Upper lobe of right lung (tissue), 1 donor: ENCODE data around the gene CTNNBL1. TPM values are rescaled to one million over a fixed set of nuclear protein-coding genes. Genes with fewer than 3 reads are reported as not detected.

Experiments used
- ATAC-seq: fragments of 200-7000 bp; cut with Tn5 transposase; one replicate; pipeline ENCODE4 v1.9.1; 2020; ENCODE audit warnings: mild to moderate bottlenecking, moderate library complexity
- DNase-seq: peaks from one replicate; pipeline ENCODE4 v3.0.0-alpha.2; 2020
- H3K27ac ChIP-seq: fragments of 200-600 bp; one replicate; pipeline ENCODE4 v1.8.0; 2022
- H3K27me3 ChIP-seq: fragments of 200-600 bp; one replicate; pipeline ENCODE4 v1.8.0; 2022; ENCODE audit warnings: mild to moderate bottlenecking
- H3K36me3 ChIP-seq: fragments of 200-600 bp; one replicate; pipeline ENCODE4 v1.8.0; 2022
- H3K4me1 ChIP-seq: fragments of 200-600 bp; one replicate; pipeline ENCODE4 v1.8.0; 2022
- H3K4me3 ChIP-seq: fragments of 200-600 bp; one replicate; pipeline ENCODE4 v1.8.0; 2022; ENCODE audit warnings: mild to moderate bottlenecking
- H3K9me3 ChIP-seq: fragments of 200-600 bp; one replicate; pipeline ENCODE4 v1.8.0; 2022
- CTCF ChIP-seq: fragments of 200-600 bp; IDR thresholded peaks from one replicate; pipeline ENCODE4 v1.8.0; 2022; ENCODE audit warnings: antibody characterized with exemption
- intact Hi-C: fragments of 100-400 bp; cut with DNase I; formaldehyde crosslinking; loops from one replicate; pipeline ENCODE4 v1.11.0; 2022
- total RNA-seq: library from RNA; stranded (reverse); fragmentation: NEBNext Ultra II Directional; extraction: Animal tissue kit (Norgen Biotek cat#: 25700); gene quantifications from one replicate; pipeline ENCODE4 v1.2.1, GENCODE V29; 2021
- donor health status: DM: no; HTN: yes; CAD: no; lungs with severe emphysema.

The CTNNBL1 gene
- total RNA-seq, 1 donor from 2014 or later: 52.8 TPM

GRCh38 chr20:37741570-37741969, 47.7 kb downstream of the CTNNBL1 start:
- no peaks in the 10 kb centered on the region for H3K4me1 ChIP-seq
- H3K27me3 ChIP-seq: no peaks in the 10 kb centered on the region
- H3K4me3 ChIP-seq: no peak overlapping the region
- H3K27ac ChIP-seq: no peak overlapping the region
- peaks cover 34% of the 10 kb centered on the region for H3K36me3 ChIP-seq
- ATAC-seq (no peak), DNase-seq (no peak)
- no peak for TF ChIP-seq CTCF
- H3K9me3 ChIP-seq: no peaks in the 10 kb centered on the region
- intact Hi-C loops: no loop called here

GRCh38 chr20:37742131-37742530, 48.3 kb downstream of the CTNNBL1 start:
- DNase-seq (no peak), ATAC-seq (no peak)
- H3K36me3 ChIP-seq: peaks cover 34% of the 10 kb centered on the region
- H3K4me1 ChIP-seq: no peaks in the 10 kb centered on the region
- intact Hi-C loops: no loop called here
- H3K4me3 ChIP-seq: no peak overlapping the region
- no peak overlapping the region for H3K27ac ChIP-seq
- TF ChIP-seq CTCF: no peak
- H3K27me3 ChIP-seq: no peaks in the 10 kb centered on the region
- no peaks in the 10 kb centered on the region for H3K9me3 ChIP-seq

- H3K4me3 ChIP-seq: no peak overlapping the region
- no peak overlapping the region for H3K27ac ChIP-seq
- intact Hi-C loops: no loop called here
- ATAC-seq (no peak), DNase-seq (no peak)
- H3K27me3 ChIP-seq: no peaks in the 10 kb centered on the region
- H3K36me3 ChIP-seq: peaks cover 35% of the 10 kb centered on the region
- H3K4me1 ChIP-seq: no peaks in the 10 kb centered on the region
- TF ChIP-seq CTCF: no peak
- no peaks in the 10 kb centered on the region for H3K9me3 ChIP-seq
These were observed 50.5 kb downstream of the CTNNBL1 start for GRCh38 chr20:37744347-37744746.

GRCh38 chr20:37745553-37745952, 51.7 kb downstream of the CTNNBL1 start:
- no peak overlapping the region for H3K27ac ChIP-seq
- no peak for TF ChIP-seq CTCF
- no peak for DNase-seq
- no peak for ATAC-seq
- intact Hi-C loops: no loop called here
- no peak overlapping the region for H3K4me3 ChIP-seq
- no peaks in the 10 kb centered on the region for H3K9me3 ChIP-seq
- H3K4me1 ChIP-seq: no peaks in the 10 kb centered on the region
- peaks cover 40% of the 10 kb centered on the region for H3K36me3 ChIP-seq
- no peaks in the 10 kb centered on the region for H3K27me3 ChIP-seq

- no peak for ATAC-seq
- no peak for DNase-seq
- no peak for TF ChIP-seq CTCF
- H3K27ac ChIP-seq: no peak overlapping the region
- no peaks in the 10 kb centered on the region for H3K9me3 ChIP-seq
- intact Hi-C loops: no loop called here
- H3K4me3 ChIP-seq: no peak overlapping the region
- peaks cover 50% of the 10 kb centered on the region for H3K36me3 ChIP-seq
- no peaks in the 10 kb centered on the region for H3K4me1 ChIP-seq
- no peaks in the 10 kb centered on the region for H3K27me3 ChIP-seq
These were observed 54.2 kb downstream of the CTNNBL1 start for GRCh38 chr20:37748015-37748414.

- DNase-seq: no peak
- no peak overlapping the region for H3K4me3 ChIP-seq
- H3K9me3 ChIP-seq: no peaks in the 10 kb centered on the region
- H3K27me3 ChIP-seq: no peaks in the 10 kb centered on the region
- no peak for TF ChIP-seq CTCF
- no peak for ATAC-seq
- H3K27ac ChIP-seq: no peak overlapping the region
- intact Hi-C loops: no loop called here
- no peaks in the 10 kb centered on the region for H3K4me1 ChIP-seq
- H3K36me3 ChIP-seq: peaks cover 50% of the 10 kb centered on the region
These were observed 55.4 kb downstream of the CTNNBL1 start for GRCh38 chr20:37749218-37749617.
